ENCODE measurements around the gene SPATA21. TPM values are rescaled to one million over a fixed set of nuclear protein-coding genes. Genes with fewer than 3 reads are reported as not detected.

The SPATA21 gene
- total RNA-seq, 1 donor from 2014 or later, result not detected

- H3K4me3 Mint-ChIP-seq (ENCODE audit: unreplicated experiment), result no peak overlapping the region
- no peaks in the 10 kb centered on the region for H3K36me3 Mint-ChIP-seq (ENCODE audit: low read depth, unreplicated experiment)
- no peak overlapping the region for H3K27ac Mint-ChIP-seq (ENCODE audit: unreplicated experiment)
- H3K4me1 Mint-ChIP-seq (ENCODE audit: unreplicated experiment), result peaks cover 15% of the 10 kb centered on the region
- no peaks in the 10 kb centered on the region for H3K9me3 Mint-ChIP-seq (ENCODE audit: unreplicated experiment)
- H3K27me3 Mint-ChIP-seq (ENCODE audit: unreplicated experiment), result peaks cover 2% of the 10 kb centered on the region
- TF ChIP-seq, protein P1, sequence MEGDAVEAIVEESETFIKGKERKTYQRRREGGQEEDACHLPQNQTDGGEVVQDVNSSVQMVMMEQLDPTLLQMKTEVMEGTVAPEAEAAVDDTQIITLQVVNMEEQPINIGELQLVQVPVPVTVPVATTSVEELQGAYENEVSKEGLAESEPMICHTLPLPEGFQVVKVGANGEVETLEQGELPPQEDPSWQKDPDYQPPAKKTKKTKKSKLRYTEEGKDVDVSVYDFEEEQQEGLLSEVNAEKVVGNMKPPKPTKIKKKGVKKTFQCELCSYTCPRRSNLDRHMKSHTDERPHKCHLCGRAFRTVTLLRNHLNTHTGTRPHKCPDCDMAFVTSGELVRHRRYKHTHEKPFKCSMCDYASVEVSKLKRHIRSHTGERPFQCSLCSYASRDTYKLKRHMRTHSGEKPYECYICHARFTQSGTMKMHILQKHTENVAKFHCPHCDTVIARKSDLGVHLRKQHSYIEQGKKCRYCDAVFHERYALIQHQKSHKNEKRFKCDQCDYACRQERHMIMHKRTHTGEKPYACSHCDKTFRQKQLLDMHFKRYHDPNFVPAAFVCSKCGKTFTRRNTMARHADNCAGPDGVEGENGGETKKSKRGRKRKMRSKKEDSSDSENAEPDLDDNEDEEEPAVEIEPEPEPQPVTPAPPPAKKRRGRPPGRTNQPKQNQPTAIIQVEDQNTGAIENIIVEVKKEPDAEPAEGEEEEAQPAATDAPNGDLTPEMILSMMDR (IDR thresholded peaks at IDR 0.05; ENCODE audit: unreplicated experiment), result no peak
- DNase-seq (ENCODE audit: low spot score), result no peak
These were observed 2.7 kb downstream of the SPATA21 start for GRCh38 chr1:16434501-16434900.

- Mint-ChIP-seq H3K4me3 (ENCODE audit: unreplicated experiment) (no peak overlapping the region), H3K9me3 (ENCODE audit: unreplicated experiment) (no peaks in the 10 kb centered on the region), H3K27ac (ENCODE audit: unreplicated experiment) (no peak overlapping the region), H3K27me3 (ENCODE audit: unreplicated experiment) (peaks cover 2% of the 10 kb centered on the region), H3K4me1 (ENCODE audit: unreplicated experiment) (peaks cover 15% of the 10 kb centered on the region), H3K36me3 (ENCODE audit: low read depth, unreplicated experiment) (no peaks in the 10 kb centered on the region)
- TF ChIP-seq, protein P1 (IDR thresholded peaks at IDR 0.05; ENCODE audit: unreplicated experiment), result no peak
- DNase-seq (ENCODE audit: low spot score), result no peak
These were observed 3.2 kb downstream of the SPATA21 start for GRCh38 chr1:16434007-16434406.

- DNase-seq (ENCODE audit: low spot score), result no peak
- H3K27ac Mint-ChIP-seq (ENCODE audit: unreplicated experiment), result no peak overlapping the region
- TF ChIP-seq, protein P1 (IDR thresholded peaks at IDR 0.05; ENCODE audit: unreplicated experiment), result no peak
- H3K4me3 Mint-ChIP-seq (ENCODE audit: unreplicated experiment), result no peak overlapping the region
- H3K27me3 Mint-ChIP-seq (ENCODE audit: unreplicated experiment), result peaks cover 4% of the 10 kb centered on the region
- H3K9me3 Mint-ChIP-seq (ENCODE audit: unreplicated experiment), result no peaks in the 10 kb centered on the region
- peaks cover 15% of the 10 kb centered on the region for H3K4me1 Mint-ChIP-seq (ENCODE audit: unreplicated experiment)
- no peaks in the 10 kb centered on the region for H3K36me3 Mint-ChIP-seq (ENCODE audit: low read depth, unreplicated experiment)
These were observed 4.2 kb downstream of the SPATA21 start for GRCh38 chr1:16433030-16433429.

DNA sequence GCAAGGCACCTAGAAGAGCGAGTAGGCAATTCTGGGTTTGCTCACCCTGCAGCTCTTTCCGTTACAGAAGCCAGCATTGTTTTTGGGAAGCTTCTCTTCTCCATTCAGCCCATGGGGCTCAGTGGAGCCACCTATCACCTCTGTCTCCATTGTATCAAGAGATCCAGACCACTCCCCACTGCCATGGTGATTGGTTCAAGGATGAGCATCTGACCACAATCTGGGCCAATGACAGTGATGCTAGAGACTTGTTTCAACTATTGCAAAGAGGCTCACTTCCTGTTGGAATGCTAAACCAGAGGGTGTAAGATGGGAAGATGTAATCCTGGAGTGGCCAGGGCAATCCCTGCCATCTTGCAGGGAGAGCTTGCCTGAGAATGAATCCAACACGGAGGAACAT lies 6.6 kb downstream of the SPATA21 start:
- no peak overlapping the region for H3K27ac Mint-ChIP-seq (ENCODE audit: unreplicated experiment)
- no peak overlapping the region for H3K4me3 Mint-ChIP-seq (ENCODE audit: unreplicated experiment)
- peaks cover 15% of the 10 kb centered on the region for H3K4me1 Mint-ChIP-seq (ENCODE audit: unreplicated experiment)
- H3K9me3 Mint-ChIP-seq (ENCODE audit: unreplicated experiment), result no peaks in the 10 kb centered on the region
- H3K27me3 Mint-ChIP-seq (ENCODE audit: unreplicated experiment), result peaks cover 4% of the 10 kb centered on the region
- TF ChIP-seq, protein P1 (IDR thresholded peaks at IDR 0.05; ENCODE audit: unreplicated experiment), result no peak
- no peak for DNase-seq (ENCODE audit: low spot score)
- no peaks in the 10 kb centered on the region for H3K36me3 Mint-ChIP-seq (ENCODE audit: low read depth, unreplicated experiment)

DNA sequence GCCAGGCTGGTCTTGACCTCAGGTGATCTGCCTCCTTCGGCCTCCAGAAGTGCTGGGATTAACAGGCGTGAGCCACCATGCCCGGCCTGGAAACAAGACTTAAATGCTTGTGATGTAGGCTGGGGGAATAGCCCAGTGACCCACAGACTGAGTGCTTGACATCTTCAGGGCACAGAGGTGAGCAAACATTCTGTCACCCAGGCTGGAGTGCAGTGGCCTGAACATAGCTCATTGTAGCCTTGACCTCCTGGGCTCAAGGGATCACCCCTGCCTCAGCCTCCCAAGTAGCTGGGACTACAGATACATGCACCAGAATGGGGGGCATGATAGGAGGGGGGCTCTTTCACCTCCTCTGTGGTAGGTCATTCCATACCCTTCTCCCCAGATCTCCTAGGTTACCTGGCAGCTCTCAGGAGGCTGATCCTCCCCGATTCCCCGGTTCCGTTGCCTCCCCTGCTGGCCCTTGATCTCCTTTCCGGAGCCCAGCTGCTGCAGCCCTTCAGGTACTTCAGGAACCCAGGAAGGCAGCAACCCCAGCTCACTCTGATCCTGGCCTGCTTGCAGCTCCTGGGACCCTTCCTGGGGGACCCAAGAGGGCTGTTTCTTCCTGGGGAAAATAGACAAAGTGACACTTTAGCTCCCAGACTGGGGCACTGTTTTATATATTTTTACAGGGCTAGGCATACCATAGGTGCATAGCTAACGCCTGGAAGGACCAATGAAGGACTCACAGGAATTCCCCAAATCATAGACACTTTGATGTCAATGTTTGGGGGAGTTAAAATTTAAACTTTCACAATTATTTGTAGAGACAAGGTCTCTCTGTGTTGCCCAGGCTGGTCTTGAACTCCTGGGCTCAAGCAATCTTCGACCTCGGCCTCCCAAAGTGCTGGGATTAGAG lies 11.8 kb downstream of the SPATA21 start:
- TF ChIP-seq, protein P1 (IDR thresholded peaks at IDR 0.05; ENCODE audit: unreplicated experiment), result no peak
- Mint-ChIP-seq H3K36me3 (ENCODE audit: low read depth, unreplicated experiment) (no peaks in the 10 kb centered on the region), H3K4me3 (ENCODE audit: unreplicated experiment) (no peak overlapping the region), H3K9me3 (ENCODE audit: unreplicated experiment) (no peaks in the 10 kb centered on the region), H3K4me1 (ENCODE audit: unreplicated experiment) (no peaks in the 10 kb centered on the region), H3K27ac (ENCODE audit: unreplicated experiment) (no peak overlapping the region), H3K27me3 (ENCODE audit: unreplicated experiment) (peaks cover 2% of the 10 kb centered on the region)
- no peak for DNase-seq (ENCODE audit: low spot score)

All from endothelial cell (in vitro differentiated cells).